CD4-positive, alpha-beta T cell treated with Interleukin-6 at 100 ng/mL for 8 hours (primary cell): ENCODE measurements around the gene ENDOU.

ENCODE experiments used
- DNase-seq: peaks from one replicate; pipeline ENCODE4 v3.0.0-alpha.2; 2020; ENCODE audit warnings: mixed read lengths, low spot score

ENDOU gene

GRCh38 chr12:47743311-47743860, 18.1 kb upstream of the ENDOU start:
- DNase-seq = no peak

DNA sequence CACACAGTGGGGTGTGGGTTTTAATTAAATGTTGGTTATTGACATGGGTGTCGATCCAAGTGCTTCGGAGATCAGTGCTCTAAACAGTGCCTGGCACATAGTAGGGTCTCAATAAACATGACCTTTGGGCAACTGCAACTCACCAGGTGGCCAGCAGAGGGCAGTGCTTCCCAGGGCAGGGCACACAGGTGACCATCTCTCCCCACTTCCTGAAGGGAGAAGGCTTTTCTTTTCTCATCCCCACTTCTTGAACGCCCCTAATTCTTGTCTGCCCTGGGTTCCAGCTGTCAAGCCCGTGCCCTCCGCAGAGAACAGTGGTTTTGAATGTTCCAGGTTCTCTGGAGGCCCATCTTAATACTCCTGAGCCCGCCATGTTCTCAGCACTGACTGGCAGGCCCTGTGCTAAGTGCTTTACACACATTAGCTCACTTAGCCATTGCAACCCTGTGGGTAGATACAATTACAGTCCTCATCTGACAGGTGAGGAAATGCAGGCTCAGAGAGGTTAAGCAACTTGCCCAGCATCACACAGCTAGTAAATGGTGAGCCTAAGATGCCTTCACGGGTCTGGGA, 17.0 kb upstream of the ENDOU start:
- peak; percentile 62 for DNase-seq

DNA sequence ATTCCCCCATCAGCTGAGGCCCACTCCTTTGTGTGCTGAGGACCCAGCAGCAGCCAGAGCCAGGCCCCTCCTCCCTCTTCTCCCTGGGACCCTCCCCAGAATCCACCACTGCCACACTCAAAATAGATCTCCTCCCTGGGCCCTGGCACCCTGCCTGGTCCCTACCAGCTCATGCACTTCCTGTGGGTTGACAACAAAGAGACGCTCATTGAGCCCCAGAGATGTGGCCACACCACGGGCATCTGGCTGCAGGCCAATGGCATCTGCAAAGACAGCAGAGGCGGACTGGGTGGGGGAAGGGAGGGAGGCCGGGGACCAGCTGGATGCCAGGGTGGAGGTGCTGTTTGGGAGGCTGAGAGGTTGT, 16.0 kb upstream of the ENDOU start:
- DNase-seq = peak; percentile 79

DNA sequence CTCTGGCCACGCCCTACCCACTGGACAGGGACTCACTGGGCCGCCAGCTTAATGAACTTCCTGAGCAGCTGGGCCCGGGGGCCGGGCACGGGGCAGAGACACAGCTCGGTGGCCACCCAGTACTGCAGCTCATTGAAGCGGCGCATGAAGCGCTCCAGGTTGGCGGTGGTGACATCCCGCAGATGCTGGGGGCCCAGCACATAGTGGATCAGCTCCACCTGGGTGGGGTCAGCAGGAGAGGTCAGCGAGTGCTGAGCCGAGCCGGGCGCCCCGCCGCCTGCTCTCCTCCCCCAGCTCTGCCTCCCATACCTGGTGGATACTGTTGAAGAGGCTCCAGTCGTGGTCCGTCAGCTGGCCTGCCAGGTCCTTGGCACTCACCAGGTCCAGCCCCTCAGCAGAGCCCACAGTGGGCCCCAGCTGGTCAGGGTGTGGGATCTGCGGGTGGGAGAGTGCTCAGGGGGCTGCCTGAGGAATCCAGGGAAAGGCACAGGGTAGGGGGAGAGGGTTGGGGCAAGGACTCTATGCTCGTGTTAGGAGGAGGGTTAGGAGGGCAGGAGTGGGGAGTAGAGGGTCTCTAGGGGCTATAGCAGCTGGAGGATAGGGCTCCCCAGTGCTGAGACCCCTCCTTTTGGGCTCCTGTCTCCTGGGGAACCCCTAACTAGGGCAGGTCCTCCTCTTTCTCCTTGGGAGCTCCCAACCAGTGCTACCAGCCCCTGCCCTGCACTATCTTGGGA, 15.5 kb upstream of the ENDOU start:
- peak; percentile 15 for DNase-seq

- DNase-seq = no peak
Observed at GRCh38 chr12:47739979-47740378, 14.7 kb upstream of the ENDOU start.

- DNase-seq = no peak
Observed at GRCh38 chr12:47739297-47739696, 14.0 kb upstream of the ENDOU start.

DNA sequence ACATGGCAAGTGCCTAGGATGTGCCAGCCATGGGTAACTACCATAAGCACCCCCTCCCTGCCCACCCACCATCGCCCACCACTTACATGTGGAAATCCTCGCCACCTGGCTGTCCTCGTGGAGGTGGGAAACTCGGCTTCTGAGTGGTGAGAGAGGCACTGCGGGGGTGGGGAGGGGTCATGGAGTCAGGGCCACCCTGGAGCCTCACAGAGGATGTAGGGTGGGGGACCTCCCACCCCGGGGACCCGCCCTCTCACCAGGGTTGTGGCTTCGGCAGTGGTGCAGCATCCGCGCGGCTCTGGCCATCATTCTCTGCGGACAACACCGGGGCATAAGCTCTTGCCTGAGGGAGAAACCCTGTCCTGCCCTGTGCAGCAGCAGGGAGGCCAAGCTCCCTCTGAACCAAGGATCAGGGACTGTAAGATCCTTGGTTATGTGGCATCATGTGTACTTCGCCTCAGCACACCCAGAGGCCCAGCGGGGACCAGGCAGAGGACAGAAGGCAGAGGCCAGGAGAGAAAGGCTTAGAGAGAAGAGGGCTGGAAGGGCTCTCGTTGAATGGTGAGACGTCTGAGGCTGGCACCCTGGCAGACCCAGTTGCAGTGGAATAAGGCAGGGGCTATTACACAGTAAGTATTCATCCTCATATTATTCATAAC, 12.8 kb upstream of the ENDOU start:
- no peak for DNase-seq

GRCh38 chr12:47736877-47737676, 11.8 kb upstream of the ENDOU start:
- no peak for DNase-seq

DNA sequence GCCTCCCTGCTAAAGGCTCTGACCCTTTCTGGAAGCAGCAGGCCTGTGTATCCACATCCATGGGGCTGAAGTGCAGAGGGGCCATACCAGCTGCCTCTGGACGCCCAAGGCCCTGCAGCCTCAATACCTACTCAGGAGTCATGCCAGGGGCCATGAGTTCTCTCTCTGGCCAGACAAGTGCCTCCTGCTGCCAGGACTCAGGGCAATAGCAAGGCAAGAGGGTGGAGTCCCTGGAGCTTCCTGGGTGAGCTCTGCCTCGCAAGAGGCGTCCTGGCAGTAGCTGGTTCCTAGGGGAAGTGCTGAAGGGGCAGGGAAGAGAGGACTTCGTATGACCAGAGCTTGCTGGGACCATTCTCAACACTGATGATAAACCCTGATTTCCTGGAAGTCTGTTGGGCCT, 10.9 kb upstream of the ENDOU start:
- no peak for DNase-seq

- no peak for DNase-seq
Observed at GRCh38 chr12:47735649-47736048, 10.4 kb upstream of the ENDOU start.

DNA sequence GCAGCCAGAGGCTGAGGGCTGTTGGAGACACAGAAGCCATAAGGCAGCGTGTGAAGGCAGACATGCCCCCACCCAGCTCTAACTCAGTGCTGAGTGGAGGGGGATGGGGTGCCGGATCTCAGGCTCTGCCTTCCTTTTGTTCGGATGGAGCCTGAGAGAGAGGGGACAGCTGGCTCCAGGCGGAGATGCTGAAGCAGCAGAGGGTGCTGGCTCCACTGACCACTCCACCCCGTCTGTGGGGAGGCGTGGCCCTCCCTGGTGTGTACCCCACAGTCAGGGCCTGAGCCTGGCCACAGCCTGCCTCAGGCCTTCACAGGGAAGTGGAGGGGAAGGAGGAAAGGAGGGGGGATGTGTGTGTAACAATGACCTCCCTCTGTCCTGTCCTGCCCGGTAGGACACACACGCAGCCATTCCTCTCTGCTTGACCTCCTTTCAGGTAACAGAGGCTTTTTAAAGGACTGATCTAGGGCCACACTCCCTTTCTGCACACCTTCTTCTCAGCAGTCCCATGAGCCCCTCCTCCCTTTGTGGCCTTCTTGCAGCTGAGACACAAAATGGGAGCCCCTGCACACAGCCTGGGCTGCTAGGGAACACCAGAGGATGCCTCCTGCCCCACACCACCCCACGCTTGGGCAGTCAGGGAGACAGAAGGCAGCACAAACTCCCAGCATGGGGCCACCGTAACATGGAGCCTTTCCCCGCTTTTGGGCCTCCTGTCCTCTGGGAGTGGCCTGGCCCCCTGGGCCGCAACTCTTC, 9.6 kb upstream of the ENDOU start:
- no peak for DNase-seq

DNA sequence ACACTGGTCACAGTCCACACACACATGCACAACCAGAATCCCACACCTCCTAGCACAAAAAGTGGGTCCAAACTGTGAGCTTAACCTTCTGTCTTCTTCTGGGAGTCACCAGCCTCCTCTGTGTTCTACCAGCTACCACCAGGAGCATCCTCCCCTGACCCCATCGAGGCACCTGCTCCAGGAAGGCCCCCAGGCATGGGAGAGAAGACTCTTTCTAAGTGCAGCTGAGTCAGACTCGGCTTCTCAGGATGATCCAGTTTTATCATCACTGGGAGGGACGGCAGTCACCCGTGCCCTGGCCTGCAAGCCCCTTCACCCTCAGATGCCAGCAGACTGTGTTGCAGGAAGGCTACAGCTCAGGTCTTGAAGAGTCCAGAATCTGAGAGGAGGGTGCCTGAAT, 7.9 kb upstream of the ENDOU start:
- no peak for DNase-seq

- no peak for DNase-seq
Observed at GRCh38 chr12:47732504-47732903, 7.2 kb upstream of the ENDOU start.

DNA sequence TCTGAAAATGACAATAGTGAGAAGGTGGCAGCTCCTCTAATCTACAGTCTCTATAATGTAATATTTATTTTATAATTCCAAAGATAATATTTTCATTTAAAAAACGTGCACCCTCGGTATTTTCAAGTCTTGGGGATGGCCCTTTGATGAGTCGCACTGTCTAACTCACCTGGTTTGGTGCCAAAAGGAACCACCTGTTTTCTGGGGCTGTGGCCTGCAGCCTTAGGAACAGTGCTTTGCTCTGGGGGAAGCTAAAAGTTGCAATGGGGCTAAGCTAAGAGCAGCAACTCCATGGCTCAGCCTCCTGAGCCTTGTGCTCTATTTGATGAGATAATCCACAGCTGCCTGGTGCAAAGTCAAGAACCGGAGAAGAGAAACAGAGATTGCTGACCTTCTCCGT, 6.4 kb upstream of the ENDOU start:
- no peak for DNase-seq

- no peak for DNase-seq
Observed at GRCh38 chr12:47730341-47730744, 5.1 kb upstream of the ENDOU start.

GRCh38 chr12:47729233-47729632, 3.9 kb upstream of the ENDOU start:
- no peak for DNase-seq

DNA sequence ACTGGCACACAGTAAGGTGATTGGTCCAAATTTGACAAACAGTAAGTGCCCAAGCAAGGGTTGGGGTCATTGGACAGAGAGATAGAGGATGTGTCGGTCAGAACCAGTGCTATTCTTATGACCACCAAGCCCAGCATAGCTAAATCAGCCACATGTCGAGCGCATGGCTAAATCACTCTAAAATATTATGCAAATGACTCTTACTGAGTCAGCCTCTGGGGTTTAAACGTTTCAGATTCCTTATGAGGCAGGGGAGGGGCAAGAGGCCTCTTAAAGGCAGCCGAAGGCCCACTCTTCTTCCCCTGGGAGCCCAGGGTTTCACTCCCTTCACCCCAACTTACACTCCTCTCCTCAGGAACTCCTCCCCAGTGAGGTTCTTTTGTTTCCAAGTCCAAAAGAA, 603 bp upstream of the ENDOU start:
- DNase-seq = no peak

- no peak for DNase-seq
Observed at GRCh38 chr12:47722941-47723631, 2.2 kb downstream of the ENDOU start.

DNA sequence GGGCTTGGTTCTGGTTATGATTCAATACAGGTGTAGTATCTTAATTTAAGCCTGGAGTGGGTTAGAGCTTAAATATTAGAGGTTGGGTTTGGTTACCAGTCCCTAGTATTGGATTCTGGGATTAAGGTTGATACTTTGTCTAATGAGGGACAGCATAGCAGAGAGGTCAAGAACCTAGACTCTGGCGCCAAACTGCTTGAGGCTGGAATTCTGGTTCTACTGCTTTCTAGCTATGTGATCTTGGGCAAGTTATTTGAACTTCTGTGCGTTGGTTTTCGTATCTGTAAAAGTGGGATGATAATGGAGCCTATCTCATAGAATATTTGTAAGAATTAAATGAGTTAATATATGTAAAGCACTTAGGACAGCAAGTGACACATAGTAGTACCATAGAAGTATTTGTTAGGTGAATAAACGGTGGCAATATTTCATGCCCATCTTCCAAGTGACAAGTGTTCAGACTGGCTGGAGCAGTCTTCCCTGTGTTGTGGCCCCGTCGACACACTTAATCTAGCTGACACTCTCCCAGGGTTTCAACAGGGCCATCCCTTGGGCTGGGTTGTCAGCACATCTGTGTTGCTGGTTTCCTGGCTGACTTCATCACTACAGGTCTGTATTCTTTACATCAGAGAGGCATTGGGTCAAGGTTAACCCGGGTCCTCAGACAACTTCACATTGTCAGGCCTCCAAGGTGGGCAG, 3.0 kb downstream of the ENDOU start:
- no peak for DNase-seq

DNA sequence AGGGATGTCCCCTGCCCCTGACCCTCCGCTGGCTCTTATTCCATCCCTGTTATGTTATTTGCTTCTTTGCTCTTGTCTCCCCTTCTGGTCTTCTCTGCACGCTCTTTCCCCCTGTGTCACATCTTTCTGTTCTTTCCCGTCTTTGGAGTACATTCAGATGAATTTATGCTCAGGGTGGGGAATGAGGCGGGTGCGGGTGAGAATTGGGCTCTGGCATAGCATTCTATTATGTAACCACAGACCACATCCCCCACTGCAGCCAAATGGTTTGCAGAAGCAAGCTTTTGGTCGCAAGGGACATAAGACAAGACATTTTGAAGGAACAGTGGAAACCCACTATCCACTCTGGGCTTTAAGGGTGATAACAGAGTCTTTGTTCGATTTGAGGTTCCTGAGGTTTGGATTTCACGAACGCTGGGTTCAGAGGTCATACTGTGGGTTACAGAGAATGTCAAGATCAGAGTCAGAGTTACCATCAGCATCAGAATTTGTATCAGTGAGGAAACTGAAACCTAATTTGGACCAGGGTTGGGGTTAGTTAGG, 3.8 kb downstream of the ENDOU start:
- DNase-seq = no peak
